ENCODE measurements around the gene FEN1. TPM values are rescaled to one million over a fixed set of nuclear protein-coding genes. Genes with fewer than 3 reads are reported as not detected.

FEN1 gene
- total RNA-seq, 1 donor from 2014 or later: 19.8 TPM

GRCh38 chr11:61844909-61845565 lies 52.3 kb downstream of the FEN1 start:
- peaks cover 2% of the 10 kb centered on the region for H3K4me1 Mint-ChIP-seq (ENCODE audit: unreplicated experiment)
- H3K27ac Mint-ChIP-seq (ENCODE audit: unreplicated experiment): no peak overlapping the region

GRCh38 chr11:61846362-61847020 lies 53.8 kb downstream of the FEN1 start:
- H3K4me3 Mint-ChIP-seq (ENCODE audit: unreplicated experiment): no peak overlapping the region
- H3K9me3 Mint-ChIP-seq (ENCODE audit: unreplicated experiment): no peaks in the 10 kb centered on the region

More at GRCh38 chr11:61844909-61845565, 52.3 kb downstream of the FEN1 start:
- Mint-ChIP-seq H3K9me3 (ENCODE audit: unreplicated experiment) (no peaks in the 10 kb centered on the region), H3K27me3 (ENCODE audit: unreplicated experiment) (no peaks in the 10 kb centered on the region), H3K4me3 (ENCODE audit: unreplicated experiment) (no peak overlapping the region), H3K36me3 (ENCODE audit: unreplicated experiment) (peaks cover 39% of the 10 kb centered on the region)
- DNase-seq (ENCODE audit: extremely low spot score, unreplicated experiment): no peak
- TF ChIP-seq CTCF (IDR thresholded peaks at IDR 0.05): no peak

More at GRCh38 chr11:61846362-61847020, 53.8 kb downstream of the FEN1 start:
- H3K27me3 Mint-ChIP-seq (ENCODE audit: unreplicated experiment): no peaks in the 10 kb centered on the region
- DNase-seq (ENCODE audit: extremely low spot score, unreplicated experiment): no peak
- peak overlapping the region; percentile 65 for H3K27ac Mint-ChIP-seq (ENCODE audit: unreplicated experiment)
- H3K4me1 Mint-ChIP-seq (ENCODE audit: unreplicated experiment): peaks cover 2% of the 10 kb centered on the region
- H3K36me3 Mint-ChIP-seq (ENCODE audit: unreplicated experiment): peaks cover 33% of the 10 kb centered on the region
- TF ChIP-seq CTCF (IDR thresholded peaks at IDR 0.05): no peak

Other genes starting within 250 kb of the FEN1 start
- gene SYT7, start 211.8 kb upstream of the FEN1 start, total RNA-seq: 0.10 and 0.11 TPM in 2 replicates
- 5.1 TPM in 2 replicates for gene DAGLA, start 112.5 kb upstream of the FEN1 start, total RNA-seq
- 0.43 and 0.47 TPM in 2 replicates for gene MYRF, start 40.3 kb upstream of the FEN1 start, total RNA-seq
- gene TMEM258, start 312 bp upstream of the FEN1 start, total RNA-seq: 137 and 149 TPM in 2 replicates
- gene FADS1, start 24.1 kb downstream of the FEN1 start, total RNA-seq: 73.1 and 76.0 TPM in 2 replicates
- 193 and 207 TPM in 2 replicates for gene FADS2, start 35.4 kb downstream of the FEN1 start, total RNA-seq
- gene FADS3, start 98.6 kb downstream of the FEN1 start, total RNA-seq: 117 and 118 TPM in 2 replicates
- 44.2 and 49.2 TPM in 2 replicates for gene RAB3IL1, start 124.7 kb downstream of the FEN1 start, total RNA-seq
- 0.81 and 2.0 TPM in 2 replicates for gene BEST1, start 157.4 kb downstream of the FEN1 start, total RNA-seq
- 2,993 and 3,020 TPM in 2 replicates for gene FTH1, start 174.7 kb downstream of the FEN1 start, total RNA-seq